ENCODE measurements around the gene PSORS1C1.
"Not testable (repeated sequence)": the region's sequence is repeated elsewhere in the genome, so short reads cannot be mapped to it uniquely, and the experiment has no call there.

PSORS1C1 gene

GRCh38 chr6:31114541-31114878, at the start of gene PSORS1C1:
Gene PSORS1C1, plus strand, starts transcription at chr6:31114800. Its CDS starts 14,833 bp downstream, at chr6:31129633.
- no peak for DNase-seq (ENCODE audit: low read depth in 1 of 2, low spot score in 1 of 2)

- DNase-seq (ENCODE audit: low read depth in 1 of 2, low spot score in 1 of 2), result no peak
Observed at GRCh38 chr6:31065556-31065955, 49.0 kb upstream of the PSORS1C1 start.

GRCh38 chr6:31067028-31067427, 47.6 kb upstream of the PSORS1C1 start:
- not testable (repeated sequence) for DNase-seq (ENCODE audit: low read depth in 1 of 2, low spot score in 1 of 2)

GRCh38 chr6:31067891-31068668, 46.5 kb upstream of the PSORS1C1 start:
- DNase-seq (ENCODE audit: low read depth in 1 of 2, low spot score in 1 of 2), result not testable (repeated sequence)

- DNase-seq (ENCODE audit: low read depth in 1 of 2, low spot score in 1 of 2), result peak; percentile 56 to 65
Observed at GRCh38 chr6:31068669-31069340, 45.8 kb upstream of the PSORS1C1 start.

GRCh38 chr6:31070711-31071197, 43.8 kb upstream of the PSORS1C1 start:
- DNase-seq (ENCODE audit: low read depth in 1 of 2, low spot score in 1 of 2), result no peak

- DNase-seq (ENCODE audit: low read depth in 1 of 2, low spot score in 1 of 2), result no peak
Observed at GRCh38 chr6:31074401-31074800, 40.2 kb upstream of the PSORS1C1 start.

- DNase-seq (ENCODE audit: low read depth in 1 of 2, low spot score in 1 of 2), result no peak
Observed at GRCh38 chr6:31075528-31075927, 39.1 kb upstream of the PSORS1C1 start.

GRCh38 chr6:31076611-31077010, 38.0 kb upstream of the PSORS1C1 start:
- DNase-seq (ENCODE audit: low read depth in 1 of 2, low spot score in 1 of 2), result no peak

- DNase-seq (ENCODE audit: low read depth in 1 of 2, low spot score in 1 of 2), result peak; percentile 38 to 69
Observed at GRCh38 chr6:31079656-31080261, 34.8 kb upstream of the PSORS1C1 start.

- no peak for DNase-seq (ENCODE audit: low read depth in 1 of 2, low spot score in 1 of 2)
Observed at GRCh38 chr6:31081872-31082271, 32.7 kb upstream of the PSORS1C1 start.

- DNase-seq (ENCODE audit: low read depth in 1 of 2, low spot score in 1 of 2), result peak in 1 of 2 donors; percentile 15
Observed at GRCh38 chr6:31083742-31084354, 30.8 kb upstream of the PSORS1C1 start.

- DNase-seq (ENCODE audit: low read depth in 1 of 2, low spot score in 1 of 2), result no peak
Observed at GRCh38 chr6:31086788-31087440, 27.7 kb upstream of the PSORS1C1 start.

- DNase-seq (ENCODE audit: low read depth in 1 of 2, low spot score in 1 of 2), result peak; percentile 91 to 92
Observed at GRCh38 chr6:31087494-31088089, 27.0 kb upstream of the PSORS1C1 start.

GRCh38 chr6:31090275-31090972, 24.2 kb upstream of the PSORS1C1 start:
- DNase-seq (ENCODE audit: low read depth in 1 of 2, low spot score in 1 of 2), result no peak

GRCh38 chr6:31090973-31091364, 23.6 kb upstream of the PSORS1C1 start:
- no peak for DNase-seq (ENCODE audit: low read depth in 1 of 2, low spot score in 1 of 2)

GRCh38 chr6:31091680-31092079, 22.9 kb upstream of the PSORS1C1 start:
- DNase-seq (ENCODE audit: low read depth in 1 of 2, low spot score in 1 of 2), result no peak

- no peak for DNase-seq (ENCODE audit: low read depth in 1 of 2, low spot score in 1 of 2)
Observed at GRCh38 chr6:31092238-31092637, 22.4 kb upstream of the PSORS1C1 start.

GRCh38 chr6:31092769-31093505, 21.7 kb upstream of the PSORS1C1 start:
- no peak for DNase-seq (ENCODE audit: low read depth in 1 of 2, low spot score in 1 of 2)
